GM18907 (cell line): ENCODE results near the gene S100A16.
A peak's percentile ranks its signal among the peaks of the same experiment; 100 is the strongest.
"Not testable (repeated sequence)": the region's sequence is repeated elsewhere in the genome, so short reads cannot be mapped to it uniquely, and the experiment has no call there.

Experiments used
- ATAC-seq: cut with Tn5 transposase; IDR thresholded peaks from one replicate; pipeline ENCODE4 v1.9.1; 2021; ENCODE audit warnings: mild to moderate bottlenecking, moderate library complexity; ENCODE audit not compliant: unreplicated experiment

The S100A16 gene

DNA sequence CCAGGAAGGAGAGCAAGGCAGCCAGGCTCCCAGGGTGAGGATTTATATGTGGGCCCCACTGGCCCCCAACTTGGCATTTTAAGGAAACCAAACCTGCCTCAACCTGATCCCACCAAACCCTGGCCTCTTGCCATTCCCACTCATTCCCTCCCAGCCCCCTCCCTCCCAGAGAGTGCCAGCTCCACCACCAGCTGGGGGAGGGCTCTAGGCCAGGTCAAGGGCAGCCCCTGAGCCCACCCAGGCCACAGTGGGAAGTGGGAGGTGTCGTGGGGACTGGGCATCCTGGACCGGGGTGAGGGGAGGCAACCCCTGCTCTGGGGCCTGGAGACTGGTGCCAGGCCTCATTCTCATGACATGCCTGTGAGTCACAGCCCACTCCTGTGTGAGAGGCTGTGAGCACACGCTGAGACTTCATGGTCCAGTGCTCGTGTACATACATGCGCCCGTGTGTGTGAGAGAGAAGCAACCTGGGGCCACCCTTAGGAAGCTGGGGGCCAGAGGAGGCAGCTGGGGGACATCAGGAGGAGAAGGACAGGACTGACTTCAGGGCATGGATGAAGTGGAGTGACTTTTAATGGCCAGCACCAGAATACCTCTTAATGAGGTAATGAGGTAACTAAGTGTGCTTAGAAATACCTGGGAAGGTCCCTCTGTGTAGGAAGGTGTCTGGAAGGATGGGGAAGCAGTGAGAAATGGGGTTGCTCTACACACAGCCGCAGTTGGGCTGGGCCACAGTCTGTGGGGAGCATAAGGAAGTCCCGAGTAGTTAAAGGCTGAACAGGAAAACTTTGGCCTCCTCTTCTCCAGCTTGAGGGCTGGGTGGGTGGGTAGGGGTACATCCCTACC lies 47.2 kb downstream of the S100A16 start, which contains the start of gene S100A2:
S100A2 (minus strand) TSS at position 316 of the 846 bp plus-strand sequence. CDS start 1,967 bp downstream, outside the sequence.
- ATAC-seq = peak; percentile 43

DNA sequence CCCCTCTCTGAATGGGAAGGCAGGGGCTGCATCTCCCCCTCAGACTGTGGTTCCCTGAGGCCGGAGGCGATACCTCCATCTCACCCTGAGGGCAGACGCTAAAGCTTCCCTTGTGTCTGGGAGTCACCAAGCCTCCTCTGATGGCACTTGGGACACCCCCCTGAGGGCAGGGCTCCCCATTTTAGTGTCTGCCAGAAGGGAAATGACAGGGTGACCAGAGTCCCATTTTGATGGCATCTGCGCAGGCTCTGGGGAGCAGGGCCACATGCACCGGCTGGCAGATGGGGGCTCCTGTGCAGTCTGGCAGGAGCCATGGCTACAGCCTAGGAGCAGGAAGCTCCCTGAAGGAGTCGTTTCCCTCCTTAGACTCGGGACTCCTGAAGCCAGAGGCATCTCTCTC lies 48.9 kb downstream of the S100A16 start:
- no peak for ATAC-seq

DNA sequence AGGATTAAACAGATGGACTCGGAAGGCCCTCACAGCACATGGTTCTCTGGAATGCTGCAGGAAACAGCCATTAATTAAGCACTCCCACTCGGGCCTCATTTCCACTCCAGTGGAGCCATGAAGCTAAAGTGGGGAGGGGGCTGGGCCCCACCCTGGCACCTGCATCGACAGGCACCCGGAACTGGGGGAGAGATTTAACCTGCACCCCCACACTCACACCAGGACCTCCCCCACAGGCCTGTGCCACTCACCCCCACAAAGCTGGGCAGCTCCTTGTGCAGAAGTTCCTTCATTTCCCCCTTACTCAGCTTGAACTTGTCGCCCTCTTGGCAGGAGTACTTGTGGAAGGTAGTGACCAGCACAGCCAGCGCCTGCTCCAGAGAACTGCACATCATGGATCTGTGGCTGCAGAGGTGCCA lies 49.4 kb downstream of the S100A16 start:
- no peak for ATAC-seq

- not testable (repeated sequence) for ATAC-seq
Observed at GRCh38 chr1:153562021-153562420, 50.9 kb downstream of the S100A16 start.

DNA sequence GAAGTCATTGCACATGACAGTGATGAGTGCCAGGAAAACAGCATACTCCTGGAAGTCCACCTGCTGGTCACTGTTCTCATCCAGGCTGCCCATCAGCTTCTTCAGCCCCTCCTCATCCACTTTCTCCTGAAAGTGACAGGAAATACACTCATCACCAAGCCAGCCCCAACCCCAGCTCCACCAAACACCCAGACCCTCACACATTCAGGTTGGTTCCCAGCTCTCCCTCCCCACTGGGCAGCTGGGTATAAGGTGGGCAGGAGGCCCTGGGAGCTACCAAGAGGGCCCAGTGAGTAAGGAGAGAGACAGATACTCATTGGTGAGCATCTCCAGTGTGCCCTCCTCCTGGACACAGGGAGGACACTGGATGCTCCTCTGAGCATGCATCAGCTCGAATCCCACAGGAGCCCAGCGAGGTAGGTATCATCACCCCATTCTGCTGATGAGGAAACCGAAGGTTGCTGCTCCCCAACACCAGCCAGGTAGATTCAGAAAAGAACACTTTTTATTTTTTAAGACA lies 51.4 kb downstream of the S100A16 start:
- ATAC-seq = no peak

- ATAC-seq = no peak
Observed at GRCh38 chr1:153560771-153561465, 52.0 kb downstream of the S100A16 start.

GRCh38 chr1:153560241-153560640 lies 52.7 kb downstream of the S100A16 start:
- ATAC-seq = no peak

DNA sequence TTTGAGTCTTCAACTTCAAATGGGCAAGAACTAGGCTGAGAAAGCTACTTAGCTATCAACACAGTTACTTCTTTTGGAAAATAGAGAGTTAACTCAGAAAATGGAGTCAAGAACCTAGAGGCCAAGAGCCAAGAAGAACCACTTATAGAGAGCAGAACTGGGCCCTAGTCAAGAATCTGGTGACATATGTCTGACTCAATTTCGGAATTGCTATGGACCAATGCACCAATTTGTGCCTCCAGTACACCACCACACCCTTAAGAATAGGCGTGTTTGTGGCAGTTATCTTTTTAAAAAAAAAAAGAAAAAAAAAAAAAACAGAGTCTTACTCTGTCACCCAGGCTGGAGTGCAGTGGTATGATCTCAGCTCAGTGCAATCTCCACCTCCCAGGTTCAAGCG lies 55.1 kb downstream of the S100A16 start:
- ATAC-seq = no peak
